ENCODE results near the gene TTC39C. TPM values are rescaled to one million over a fixed set of nuclear protein-coding genes. Genes with fewer than 3 reads are reported as not detected.

The TTC39C gene
- polyA plus RNA-seq, 1 experiment = 24.3 TPM

DNA sequence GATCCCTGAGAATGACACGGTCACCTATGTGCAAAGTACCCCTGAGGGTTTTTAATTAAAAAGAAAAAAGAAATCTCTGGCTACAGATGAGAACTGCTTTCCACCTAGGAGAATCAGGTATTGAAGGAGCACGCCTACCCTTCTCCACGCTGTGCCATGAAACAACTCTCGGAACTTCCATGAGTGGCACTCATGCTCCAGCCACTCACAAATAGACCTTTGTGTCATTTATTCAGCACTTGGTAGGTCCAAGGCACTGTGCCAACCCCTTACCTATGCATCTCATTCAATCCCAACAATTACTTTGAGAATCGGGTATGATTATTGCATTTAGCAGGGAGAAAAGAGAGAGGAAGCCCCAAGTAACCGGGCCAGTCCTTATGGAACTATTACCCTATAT is 44.9 kb upstream of the TTC39C start:
- H3K27ac ChIP-seq (ENCODE audit: low read depth, low read length) = no peak overlapping the region
- CTCF ChIA-PET = no interaction called here
- DNase-seq (ENCODE audit: low read depth, low spot score) = no peak
- POLR2A ChIA-PET = no interaction called here
- no peak overlapping the region for H3K4me3 ChIP-seq (ENCODE audit: low read depth, low read length)
- no peaks in the 10 kb centered on the region for H3K9me3 ChIP-seq (ENCODE audit: control insufficient read depth, insufficient read depth, low read length)
- no peak for TF ChIP-seq CTCF (IDR thresholded peaks at IDR 0.05; ENCODE audit: low read depth, low read length)
- peaks cover 7% of the 10 kb centered on the region for H3K27me3 ChIP-seq (ENCODE audit: control insufficient read depth, insufficient read depth, low read length)

DNA sequence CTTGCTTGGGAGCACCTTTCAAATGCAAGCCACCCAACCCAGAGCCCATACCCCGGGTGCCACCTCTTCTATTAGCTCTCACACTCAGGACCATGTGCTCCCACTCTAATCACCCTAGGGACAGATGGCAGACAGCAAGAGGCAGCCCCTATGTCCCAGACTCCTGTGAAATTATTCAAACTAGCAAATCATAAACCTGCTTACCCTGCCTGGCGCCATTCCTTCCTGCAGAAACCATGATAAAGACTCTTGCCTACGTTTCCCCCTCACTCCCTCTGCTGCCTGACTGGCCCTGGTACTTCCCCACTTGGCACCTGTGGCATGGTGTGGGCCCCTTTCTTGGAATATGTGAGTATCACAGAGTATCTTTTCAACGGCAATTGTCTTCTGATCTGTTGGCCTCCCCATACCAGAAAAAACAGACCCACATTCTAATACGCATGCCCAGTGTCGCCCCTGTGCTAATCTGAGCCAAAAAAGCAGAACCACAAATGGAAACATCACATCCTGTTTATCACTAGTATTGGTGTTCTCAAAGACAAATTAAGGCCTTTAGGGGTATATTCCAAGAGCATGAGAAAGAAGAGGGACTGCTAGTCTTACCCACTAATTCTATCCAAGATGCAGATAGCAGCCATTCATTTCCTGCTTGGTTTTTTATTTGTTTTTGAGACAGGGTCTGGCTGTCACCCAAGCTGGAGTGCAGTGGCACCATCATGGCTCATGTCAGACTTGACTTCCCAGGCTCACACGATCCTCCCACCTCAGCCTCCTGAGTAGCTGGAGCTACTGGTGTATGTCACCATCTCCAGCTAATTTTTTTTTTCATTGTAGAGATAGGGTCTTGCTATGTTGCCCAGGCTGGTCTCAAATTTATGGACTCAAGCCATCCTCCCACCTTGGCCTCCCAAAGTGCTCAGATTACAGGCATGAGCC is 44.1 kb upstream of the TTC39C start:
- no peak overlapping the region for H3K4me3 ChIP-seq (ENCODE audit: low read depth, low read length)
- H3K27ac ChIP-seq (ENCODE audit: low read depth, low read length) = no peak overlapping the region
- no peak for TF ChIP-seq CTCF (IDR thresholded peaks at IDR 0.05; ENCODE audit: low read depth, low read length)
- H3K9me3 ChIP-seq (ENCODE audit: control insufficient read depth, insufficient read depth, low read length) = no peaks in the 10 kb centered on the region
- no peak for DNase-seq (ENCODE audit: low read depth, low spot score)
- ChIA-PET POLR2A (interaction anchor here (0.6 kb wide), 2 partner anchors 24 to 42 kb away, joined by 3 to 4 read pairs; no protein-coding TSS in a partner anchor), CTCF (no interaction called here)
- H3K27me3 ChIP-seq (ENCODE audit: control insufficient read depth, insufficient read depth, low read length) = peaks cover 7% of the 10 kb centered on the region

DNA sequence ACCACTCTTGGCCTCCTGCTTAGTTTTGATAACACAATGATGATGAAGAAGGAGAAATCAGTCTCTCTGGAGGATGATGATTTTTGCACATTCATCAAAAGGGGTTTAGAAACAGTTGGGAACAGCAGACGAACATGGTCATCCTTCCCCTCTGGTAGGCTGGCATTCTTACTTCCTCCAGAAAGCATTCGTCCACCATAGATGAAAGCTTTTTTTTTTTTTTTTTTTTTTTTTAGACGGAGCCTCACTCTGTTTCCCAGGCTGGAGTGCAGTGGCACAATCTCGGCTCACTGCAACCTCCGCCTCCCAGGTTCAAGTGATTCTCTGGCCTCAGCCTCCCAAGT is 43.5 kb upstream of the TTC39C start:
- Histone ChIP-seq H3K9me3 (ENCODE audit: control insufficient read depth, insufficient read depth, low read length) (no peaks in the 10 kb centered on the region), H3K27me3 (ENCODE audit: control insufficient read depth, insufficient read depth, low read length) (peaks cover 7% of the 10 kb centered on the region), H3K4me3 (ENCODE audit: low read depth, low read length) (no peak overlapping the region), H3K27ac (ENCODE audit: low read depth, low read length) (no peak overlapping the region)
- DNase-seq (ENCODE audit: low read depth, low spot score) = no peak
- TF ChIP-seq CTCF (IDR thresholded peaks at IDR 0.05; ENCODE audit: low read depth, low read length) = no peak
- CTCF ChIA-PET = interaction anchor here (1.2 kb wide), 1 partner anchor 53 kb away, joined by 5 read pairs; no protein-coding TSS in a partner anchor
- POLR2A ChIA-PET = interaction anchor here (0.6 kb wide), 2 partner anchors 23 to 42 kb away, joined by 3 to 4 read pairs; no protein-coding TSS in a partner anchor

- no peak for TF ChIP-seq CTCF (IDR thresholded peaks at IDR 0.05; ENCODE audit: low read depth, low read length)
- ChIA-PET POLR2A (no interaction called here), CTCF (interaction anchor here (1.2 kb wide), 1 partner anchor 54 kb away, joined by 5 read pairs; no protein-coding TSS in a partner anchor)
These were observed 42.8 kb upstream of the TTC39C start for GRCh38 chr18:23971666-23972230.

GRCh38 chr18:23972453-23972852 is 42.1 kb upstream of the TTC39C start:
- no peak overlapping the region for H3K27ac ChIP-seq (ENCODE audit: low read depth, low read length)
- ChIA-PET CTCF (no interaction called here), POLR2A (no interaction called here)
- H3K9me3 ChIP-seq (ENCODE audit: control insufficient read depth, insufficient read depth, low read length) = no peaks in the 10 kb centered on the region; the same call in 1 of the 2 replicates
- no peak for TF ChIP-seq CTCF (IDR thresholded peaks at IDR 0.05; ENCODE audit: low read depth, low read length)
- no peak overlapping the region for H3K4me3 ChIP-seq (ENCODE audit: low read depth, low read length)
- peaks cover 7% of the 10 kb centered on the region for H3K27me3 ChIP-seq (ENCODE audit: control insufficient read depth, insufficient read depth, low read length)
- no peak for DNase-seq (ENCODE audit: low read depth, low spot score)

More at GRCh38 chr18:23971666-23972230, 42.8 kb upstream of the TTC39C start:
- no peak for DNase-seq (ENCODE audit: low read depth, low spot score)
- H3K27ac ChIP-seq (ENCODE audit: low read depth, low read length) = no peak overlapping the region
- H3K27me3 ChIP-seq (ENCODE audit: control insufficient read depth, insufficient read depth, low read length) = peaks cover 8% of the 10 kb centered on the region
- H3K9me3 ChIP-seq (ENCODE audit: control insufficient read depth, insufficient read depth, low read length) = no peaks in the 10 kb centered on the region
- H3K4me3 ChIP-seq (ENCODE audit: low read depth, low read length) = no peak overlapping the region

Data from AG04450 (cell line).